GM12864 (cell line): ENCODE data around the gene CENPU.

ENCODE experiments used
- DNase-seq: peaks from one replicate; pipeline ENCODE4 v3.0.0-alpha.2; 2011; ENCODE audit warnings: low read depth
- H3K4me3 ChIP-seq: 2 replicates; pipeline ENCODE4 v1.5.1; 2011; ENCODE audit warnings: mild to moderate bottlenecking, low read depth, low read length, control low read depth
- CTCF ChIP-seq: IDR thresholded peaks from 2 replicates; pipeline ENCODE4 v1.5.1; 2011; ENCODE audit warnings: low read depth, mild to moderate bottlenecking, moderate library complexity, low read length, control low read depth, inconsistent platforms; ENCODE audit errors: missing control alignments

CENPU gene

GRCh38 chr4:184651899-184652298 lies 82.0 kb downstream of the CENPU start:
- no peak for TF ChIP-seq CTCF
- DNase-seq: no peak
- H3K4me3 ChIP-seq: no peak overlapping the region

GRCh38 chr4:184649971-184650855 lies 83.7 kb downstream of the CENPU start:
- no peak for TF ChIP-seq CTCF
- DNase-seq: no peak
- H3K4me3 ChIP-seq: peak overlapping the region; percentile 66

GRCh38 chr4:184649026-184649970 lies 84.6 kb downstream of the CENPU start, which contains the start of the genes CASP3 and PRIMPOL:
Gene CASP3, minus strand, starts transcription at chr4:184649447. Its CDS starts 10,994 bp downstream, at chr4:184638453.
Gene PRIMPOL, plus strand, starts transcription at chr4:184649738. Its CDS starts 7,403 bp downstream, at chr4:184657141.
- H3K4me3 ChIP-seq: peak within 1 kb of the TSS; percentile 91
- TF ChIP-seq CTCF: peak; percentile 17
- DNase-seq: peak; percentile 75

GRCh38 chr4:184648313-184649025 lies 85.4 kb downstream of the CENPU start:
- no peak for DNase-seq
- no peak for TF ChIP-seq CTCF
- H3K4me3 ChIP-seq: peak overlapping the region; percentile 91

GRCh38 chr4:184648054-184648312 lies 85.9 kb downstream of the CENPU start:
- TF ChIP-seq CTCF: no peak
- DNase-seq: no peak
- peak overlapping the region; percentile 91 for H3K4me3 ChIP-seq

- no peak for TF ChIP-seq CTCF
- DNase-seq: no peak
- H3K4me3 ChIP-seq: peak overlapping the region; percentile 91
Measured at GRCh38 chr4:184647266-184648053, 86.4 kb downstream of the CENPU start.
